ENCODE measurements around the gene ALDH1A3. TPM values are rescaled to one million over a fixed set of nuclear protein-coding genes. Genes with fewer than 3 reads are reported as not detected.

The ALDH1A3 gene
- total and polyA plus RNA-seq, 2 donors (not counting 1 experiment from before 2014, with no cell fraction given) = not detected

- Mint-ChIP-seq H3K27ac (no peak overlapping the region), H3K27me3 (peaks cover 66% of the 10 kb centered on the region), H3K9me3 (ENCODE audit: insufficient read depth) (no peaks in the 10 kb centered on the region), H3K4me1 (no peaks in the 10 kb centered on the region), H3K4me3 (no peak overlapping the region)
- 89% methylated on average over 6 of the region's 6 CpGs for WGBS (ENCODE audit: insufficient coverage)
- Histone ChIP-seq H3K27ac (ENCODE audit: low read length in 2 of 2) (no peak overlapping the region), H3K4me1 (ENCODE audit: control insufficient read depth in 2 of 2, insufficient read depth in 2 of 2, low read length in 2 of 2) (no peaks in the 10 kb centered on the region), H2AFZ (ENCODE audit: insufficient read depth, low read depth, low read length, poor library complexity, severe bottlenecking) (no peak overlapping the region), H3K4me3 (ENCODE audit: control extremely low read depth in 1 of 5, extremely low read depth in 1 of 5, insufficient read depth in 1 of 5, low read depth in 2 of 5, low read length in 4 of 5) (no peak overlapping the region), H3K79me2 (ENCODE audit: control insufficient read depth, insufficient read depth, low read length) (no peaks in the 10 kb centered on the region), H3K9ac (ENCODE audit: low read length) (no peak overlapping the region), H4K20me1 (ENCODE audit: control insufficient read depth, insufficient read depth, low read length, poor library complexity, severe bottlenecking) (no peaks in the 10 kb centered on the region), H3K27me3 (replicated peaks in 1 of 4; ENCODE audit: control extremely low read depth in 1 of 4, control insufficient read depth in 3 of 4, insufficient read depth in 4 of 4, low read length in 3 of 4) (peaks cover 0 to 44% (median 5%) of the 10 kb centered on the region in 4 experiments), H3K36me3 (replicated peaks in 1 of 2; ENCODE audit: control extremely low read depth in 1 of 2, control insufficient read depth in 1 of 2, extremely low read depth in 1 of 2, insufficient read depth in 2 of 2, low read length in 1 of 2) (no peaks in the 10 kb centered on the region), H3K4me2 (replicated peaks; ENCODE audit: low read depth, low read length, poor library complexity, severe bottlenecking) (no peak overlapping the region), H3K9me3 (ENCODE audit: control extremely low read depth in 1 of 3, control insufficient read depth in 2 of 3, insufficient read depth in 1 of 3, low read length in 2 of 3) (no peaks in the 10 kb centered on the region)
- TF ChIP-seq EZH2 (IDR thresholded peaks at IDR 0.05; ENCODE audit: borderline replicate concordance, insufficient read depth, low read depth, low read length, poor library complexity, severe bottlenecking) = no peak
- TF ChIP-seq CTCF (IDR thresholded peaks at IDR 0.05) = no peak
- intact Hi-C loops (cut with micrococcal nuclease) = no loop called here
- POLR2A ChIA-PET = no interaction called here
- DNase-seq = no peak
- ATAC-seq (ENCODE audit: low read depth) = no peak
- CTCF ChIA-PET = interaction anchor here (1.6 to 1.7 kb wide), 2 partner anchors 20 to 24 kb away, joined by 4 read pairs; no protein-coding TSS in a partner anchor
These were observed 13.8 kb downstream of the ALDH1A3 start for GRCh38 chr15:100893261-100893963.

GRCh38 chr15:100893964-100894295 is 14.3 kb downstream of the ALDH1A3 start:
- H3K27me3 ChIP-seq (replicated peaks in 1 of 4; ENCODE audit: control extremely low read depth in 1 of 4, control insufficient read depth in 3 of 4, insufficient read depth in 4 of 4, low read length in 3 of 4) = peaks cover 0 to 44% (median 5%) of the 10 kb centered on the region in 4 experiments
- Mint-ChIP-seq H3K9me3 (ENCODE audit: insufficient read depth) (no peaks in the 10 kb centered on the region), H3K27me3 (peaks cover 64% of the 10 kb centered on the region), H3K4me3 (no peak overlapping the region), H3K4me1 (no peaks in the 10 kb centered on the region), H3K27ac (no peak overlapping the region)
- no peaks in the 10 kb centered on the region for H3K9me3 ChIP-seq (ENCODE audit: control extremely low read depth in 1 of 3, control insufficient read depth in 2 of 3, insufficient read depth in 1 of 3, low read length in 2 of 3)
- no peak for ATAC-seq (ENCODE audit: low read depth)
- no peak overlapping the region for H3K27ac ChIP-seq (ENCODE audit: low read length in 2 of 2)
- no peaks in the 10 kb centered on the region for H3K4me1 ChIP-seq (ENCODE audit: control insufficient read depth in 2 of 2, insufficient read depth in 2 of 2, low read length in 2 of 2)
- H3K9ac ChIP-seq (ENCODE audit: low read length) = no peak overlapping the region
- H3K4me2 ChIP-seq (replicated peaks; ENCODE audit: low read depth, low read length, poor library complexity, severe bottlenecking) = no peak overlapping the region
- H3K36me3 ChIP-seq (replicated peaks in 1 of 2; ENCODE audit: control extremely low read depth in 1 of 2, control insufficient read depth in 1 of 2, extremely low read depth in 1 of 2, insufficient read depth in 2 of 2, low read length in 1 of 2) = no peaks in the 10 kb centered on the region
- intact Hi-C loops (cut with micrococcal nuclease) = no loop called here
- TF ChIP-seq EZH2 (IDR thresholded peaks at IDR 0.05; ENCODE audit: borderline replicate concordance, insufficient read depth, low read depth, low read length, poor library complexity, severe bottlenecking) = no peak
- no peak for TF ChIP-seq CTCF (IDR thresholded peaks at IDR 0.05)
- ChIA-PET POLR2A (no interaction called here), CTCF (interaction anchor here (1.7 kb wide), 1 partner anchor 21 kb away, joined by 4 read pairs; no protein-coding TSS in a partner anchor)
- no peak for DNase-seq
- no peak overlapping the region for H2AFZ ChIP-seq (ENCODE audit: insufficient read depth, low read depth, low read length, poor library complexity, severe bottlenecking)
- H4K20me1 ChIP-seq (ENCODE audit: control insufficient read depth, insufficient read depth, low read length, poor library complexity, severe bottlenecking) = no peaks in the 10 kb centered on the region
- H3K4me3 ChIP-seq (ENCODE audit: control extremely low read depth in 1 of 5, extremely low read depth in 1 of 5, insufficient read depth in 1 of 5, low read depth in 2 of 5, low read length in 4 of 5) = no peak overlapping the region
- H3K79me2 ChIP-seq (ENCODE audit: control insufficient read depth, insufficient read depth, low read length) = no peaks in the 10 kb centered on the region
- 95% methylated on average over 6 of the region's 9 CpGs for WGBS (ENCODE audit: insufficient coverage)

All from B cell (primary cell).